ENCODE measurements around the gene ADAM19. TPM values are rescaled to one million over a fixed set of nuclear protein-coding genes. Genes with fewer than 3 reads are reported as not detected.

Gene ADAM19
- total and polyA plus RNA-seq, 9 donors, result 1.6 to 11.6 (median 3.0) TPM

DNA sequence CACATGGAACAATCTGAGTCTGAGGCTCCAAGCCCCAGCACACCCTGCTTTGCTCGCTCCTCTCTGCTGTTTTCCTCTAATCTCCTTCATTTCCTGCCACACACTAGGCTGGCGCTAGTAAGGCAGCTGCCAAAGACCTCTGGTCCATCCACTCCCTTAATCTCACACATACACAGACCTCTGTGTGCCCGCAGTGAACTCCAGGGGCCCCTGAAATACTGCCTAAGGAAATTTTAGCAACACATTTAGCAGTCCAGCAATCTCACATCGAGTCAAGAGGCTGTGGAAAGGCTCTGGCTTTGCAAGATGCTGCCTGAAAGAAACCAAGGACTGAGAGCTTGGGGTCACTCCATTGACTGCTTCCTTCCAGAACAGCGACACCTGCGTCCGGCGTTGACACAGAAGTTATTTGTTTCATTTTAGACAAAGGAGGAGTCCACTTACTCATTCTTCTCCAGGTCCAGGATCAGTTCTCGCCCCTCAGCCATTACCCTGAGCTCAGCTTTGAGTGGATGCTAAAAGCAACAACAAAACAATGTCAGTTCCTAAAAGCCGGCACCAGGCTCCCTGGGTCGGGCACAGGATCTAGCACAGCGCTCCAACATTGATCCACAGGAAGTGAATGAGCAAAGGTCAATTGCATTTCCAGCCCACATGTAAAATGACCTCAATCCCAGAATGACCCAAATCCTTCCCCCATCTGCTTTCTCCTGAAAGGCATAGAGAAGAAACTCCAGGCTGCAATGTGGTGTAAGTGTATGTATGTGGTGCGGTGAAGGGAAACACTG lies 11.5 kb downstream of the ADAM19 start:
- H3K27me3 ChIP-seq, result no peaks in the 10 kb centered on the region
- WGBS, 3 donors, result 76 to 85% (median 82%) methylated on average over 13 of the region's 13 CpGs
- H3K4me3 ChIP-seq, result no peak overlapping the region
- intact Hi-C loops (cut with DNase I), result no loop called here
- DNase-seq, result no peak
- no peaks in the 10 kb centered on the region for H3K9me3 ChIP-seq
- peaks cover 9% of the 10 kb centered on the region for H3K4me1 ChIP-seq (ENCODE audit: insufficient read depth)
- H3K27ac ChIP-seq, result no peak overlapping the region
- no peaks in the 10 kb centered on the region for H3K36me3 ChIP-seq
- TF ChIP-seq POLR2A (IDR thresholded peaks at IDR 0.05), result no peak
- no peak for TF ChIP-seq EP300 (IDR thresholded peaks at IDR 0.05)
- TF ChIP-seq, protein P1, sequence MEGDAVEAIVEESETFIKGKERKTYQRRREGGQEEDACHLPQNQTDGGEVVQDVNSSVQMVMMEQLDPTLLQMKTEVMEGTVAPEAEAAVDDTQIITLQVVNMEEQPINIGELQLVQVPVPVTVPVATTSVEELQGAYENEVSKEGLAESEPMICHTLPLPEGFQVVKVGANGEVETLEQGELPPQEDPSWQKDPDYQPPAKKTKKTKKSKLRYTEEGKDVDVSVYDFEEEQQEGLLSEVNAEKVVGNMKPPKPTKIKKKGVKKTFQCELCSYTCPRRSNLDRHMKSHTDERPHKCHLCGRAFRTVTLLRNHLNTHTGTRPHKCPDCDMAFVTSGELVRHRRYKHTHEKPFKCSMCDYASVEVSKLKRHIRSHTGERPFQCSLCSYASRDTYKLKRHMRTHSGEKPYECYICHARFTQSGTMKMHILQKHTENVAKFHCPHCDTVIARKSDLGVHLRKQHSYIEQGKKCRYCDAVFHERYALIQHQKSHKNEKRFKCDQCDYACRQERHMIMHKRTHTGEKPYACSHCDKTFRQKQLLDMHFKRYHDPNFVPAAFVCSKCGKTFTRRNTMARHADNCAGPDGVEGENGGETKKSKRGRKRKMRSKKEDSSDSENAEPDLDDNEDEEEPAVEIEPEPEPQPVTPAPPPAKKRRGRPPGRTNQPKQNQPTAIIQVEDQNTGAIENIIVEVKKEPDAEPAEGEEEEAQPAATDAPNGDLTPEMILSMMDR (IDR thresholded peaks at IDR 0.05), result no peak

DNA sequence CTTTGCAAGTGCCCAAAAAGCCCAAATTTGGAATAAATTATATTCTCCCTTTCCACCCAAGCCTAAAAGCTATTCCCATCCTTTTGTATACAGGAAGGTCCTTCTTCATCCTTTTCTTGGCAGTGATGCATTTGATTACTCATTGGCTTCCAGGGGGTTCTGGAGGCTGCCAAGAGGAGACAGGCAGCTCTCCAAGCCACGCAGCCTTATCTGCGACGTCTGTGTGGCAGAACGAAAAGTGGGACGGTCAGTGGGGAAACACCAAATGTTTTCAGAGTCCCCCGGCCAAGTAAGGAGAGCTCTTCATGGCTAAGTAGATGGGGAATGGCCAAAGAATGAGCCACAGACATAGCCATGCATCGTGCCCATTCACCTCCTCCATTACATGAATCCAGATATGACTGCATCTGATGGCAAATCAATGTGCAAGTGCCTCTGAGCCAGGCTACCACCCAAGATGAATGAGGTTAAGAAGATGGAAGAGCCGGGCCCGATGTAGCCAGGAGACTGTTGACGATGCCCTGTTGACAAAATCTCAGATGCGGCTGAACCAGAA lies 12.1 kb downstream of the ADAM19 start:
- peak; percentile 37 to 69 (median 42) for DNase-seq
- Histone ChIP-seq H3K9me3 (no peaks in the 10 kb centered on the region), H3K27me3 (no peaks in the 10 kb centered on the region), H3K36me3 (no peaks in the 10 kb centered on the region), H3K27ac (no peak overlapping the region), H3K4me1 (ENCODE audit: insufficient read depth) (peaks cover 9% of the 10 kb centered on the region), H3K4me3 (no peak overlapping the region)
- no peak for TF ChIP-seq POLR2A (IDR thresholded peaks at IDR 0.05)
- 28 to 31% (median 28%) methylated on average over 11 of the region's 11 CpGs for WGBS, 3 donors
- intact Hi-C loops (cut with DNase I), result no loop called here

DNA sequence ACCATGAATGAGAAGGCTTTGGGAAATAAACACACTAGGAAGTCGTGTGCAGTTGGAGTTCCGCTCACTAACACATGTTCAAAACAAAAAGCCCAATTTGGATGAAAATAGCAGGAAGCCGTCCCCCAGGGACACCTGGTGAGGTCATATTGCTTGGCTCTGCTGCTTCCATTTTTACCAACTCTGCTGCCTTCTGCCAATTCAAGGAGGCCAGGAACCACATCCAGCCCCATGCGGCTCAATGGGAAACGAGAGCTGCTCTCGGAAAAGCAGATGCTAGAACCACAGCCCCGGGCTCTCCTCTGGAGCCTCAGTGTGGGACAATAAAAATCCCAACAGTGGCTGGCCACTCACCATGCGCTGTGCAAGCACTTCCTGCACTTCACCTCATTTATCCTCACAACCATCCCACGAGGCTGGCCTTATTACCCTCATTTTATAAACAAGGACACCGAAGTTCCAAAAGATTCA lies 13.4 kb downstream of the ADAM19 start:
- TF ChIP-seq, protein P1 (IDR thresholded peaks at IDR 0.05), result no peak
- no peak for TF ChIP-seq POLR2A (IDR thresholded peaks at IDR 0.05)
- TF ChIP-seq EP300 (IDR thresholded peaks at IDR 0.05), result no peak
- H3K4me1 ChIP-seq (ENCODE audit: insufficient read depth), result peaks cover 9% of the 10 kb centered on the region
- peak in 1 of 5 donors; percentile 23 for DNase-seq
- H3K9me3 ChIP-seq, result no peaks in the 10 kb centered on the region
- no peaks in the 10 kb centered on the region for H3K36me3 ChIP-seq
- H3K27ac ChIP-seq, result no peak overlapping the region
- H3K27me3 ChIP-seq, result no peaks in the 10 kb centered on the region
- H3K4me3 ChIP-seq, result no peak overlapping the region
- intact Hi-C loops (cut with DNase I), result no loop called here
- WGBS, 3 donors, result 76 to 78% (median 77%) methylated on average over 10 of the region's 10 CpGs

DNA sequence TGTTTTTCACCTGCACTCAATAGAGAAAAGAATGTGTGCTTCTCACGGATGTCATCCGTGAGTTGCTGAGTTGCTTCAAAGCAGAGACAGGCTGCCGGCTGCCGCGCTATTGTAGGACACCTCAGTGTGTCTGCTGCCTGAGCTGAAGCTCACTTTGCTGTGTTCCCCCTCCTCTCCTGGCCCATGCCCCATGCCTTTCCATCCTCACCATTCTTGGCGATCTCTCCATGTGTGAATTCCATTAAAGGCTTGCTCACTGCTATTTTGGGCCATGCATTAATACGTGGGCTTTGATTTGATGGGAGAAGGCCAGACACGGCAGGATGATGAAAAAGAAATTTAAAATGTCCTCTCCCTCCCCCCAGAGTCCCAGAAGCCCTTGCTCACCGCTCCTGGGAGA lies 14.5 kb downstream of the ADAM19 start:
- no peak overlapping the region for H3K4me3 ChIP-seq
- WGBS, 3 donors, result 72 to 82% (median 73%) methylated on average over 9 of the region's 9 CpGs
- H3K27ac ChIP-seq, result no peak overlapping the region
- TF ChIP-seq EP300 (IDR thresholded peaks at IDR 0.05) (no peak), POLR2A (IDR thresholded peaks at IDR 0.05) (no peak)
- TF ChIP-seq, protein P1 (IDR thresholded peaks at IDR 0.05), result no peak
- no peak for DNase-seq
- H3K9me3 ChIP-seq, result no peaks in the 10 kb centered on the region
- H3K4me1 ChIP-seq (ENCODE audit: insufficient read depth), result peaks cover 9% of the 10 kb centered on the region
- no peaks in the 10 kb centered on the region for H3K27me3 ChIP-seq
- intact Hi-C loops (cut with DNase I), result no loop called here
- H3K36me3 ChIP-seq, result no peaks in the 10 kb centered on the region

DNA sequence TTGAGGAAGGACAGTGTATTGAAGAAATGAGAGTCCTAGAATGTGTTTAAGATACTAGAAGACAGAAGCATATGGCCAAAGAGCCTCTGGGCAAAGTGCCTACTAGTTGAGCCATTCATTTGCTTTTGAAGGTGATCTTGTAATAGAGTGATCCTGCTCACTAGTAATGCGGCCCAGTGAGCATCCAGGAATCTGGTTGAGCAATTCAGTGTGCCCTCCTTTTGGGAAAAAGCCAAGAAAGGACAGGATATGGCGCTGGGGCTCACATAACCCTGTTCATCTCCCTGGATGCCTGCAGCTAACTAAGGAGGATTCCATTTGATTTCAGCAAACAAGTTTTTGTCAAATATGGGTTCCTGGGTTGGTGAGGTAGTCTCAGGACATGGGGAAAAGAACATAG lies 16.3 kb downstream of the ADAM19 start:
- Histone ChIP-seq H3K9me3 (no peaks in the 10 kb centered on the region), H3K27ac (no peak overlapping the region), H3K36me3 (no peaks in the 10 kb centered on the region), H3K27me3 (no peaks in the 10 kb centered on the region), H3K4me3 (no peak overlapping the region), H3K4me1 (ENCODE audit: insufficient read depth) (peaks cover 9% of the 10 kb centered on the region)
- no peak for TF ChIP-seq EP300 (IDR thresholded peaks at IDR 0.05)
- no peak for TF ChIP-seq POLR2A (IDR thresholded peaks at IDR 0.05)
- TF ChIP-seq, protein P1 (IDR thresholded peaks at IDR 0.05), result no peak
- no peak for DNase-seq
- 89 to 92% (median 90%) methylated on average over 2 of the region's 2 CpGs for WGBS, 3 donors
- intact Hi-C loops (cut with DNase I), result no loop called here

Measured in ovary (tissue), 9 donors.